Gastrocnemius medialis (tissue), 4 donors: ENCODE data around the gene TPO.

Experiments
- POLR2A ChIP-seq, 2 donors: fragments of 450-650 bp; IDR thresholded peaks; one replicate each; pipeline ENCODE4 v1.6.1; 2017; ENCODE audit warnings: antibody characterized with exemption in 2 of 2, mild to moderate bottlenecking in 2 of 2, moderate library complexity in 2 of 2
- TF ChIP-seq, protein P1 (sequence below), 5 experiments: fragments of 450-650 bp in 3 of 5; fragments of 200-600 bp in 2 of 5; sonication (generic) in 2 of 5; IDR thresholded peaks in 4 of 5; conservative IDR thresholded peaks in 1 of 5; 1 replicate in 4 of 5; 2 replicates in 1 of 5; pipeline ENCODE4 v1.5.1; 2016 to 2019; ENCODE audit warnings: antibody characterized with exemption in 5 of 5, mild to moderate bottlenecking in 3 of 5, moderate library complexity in 3 of 5

DNA sequence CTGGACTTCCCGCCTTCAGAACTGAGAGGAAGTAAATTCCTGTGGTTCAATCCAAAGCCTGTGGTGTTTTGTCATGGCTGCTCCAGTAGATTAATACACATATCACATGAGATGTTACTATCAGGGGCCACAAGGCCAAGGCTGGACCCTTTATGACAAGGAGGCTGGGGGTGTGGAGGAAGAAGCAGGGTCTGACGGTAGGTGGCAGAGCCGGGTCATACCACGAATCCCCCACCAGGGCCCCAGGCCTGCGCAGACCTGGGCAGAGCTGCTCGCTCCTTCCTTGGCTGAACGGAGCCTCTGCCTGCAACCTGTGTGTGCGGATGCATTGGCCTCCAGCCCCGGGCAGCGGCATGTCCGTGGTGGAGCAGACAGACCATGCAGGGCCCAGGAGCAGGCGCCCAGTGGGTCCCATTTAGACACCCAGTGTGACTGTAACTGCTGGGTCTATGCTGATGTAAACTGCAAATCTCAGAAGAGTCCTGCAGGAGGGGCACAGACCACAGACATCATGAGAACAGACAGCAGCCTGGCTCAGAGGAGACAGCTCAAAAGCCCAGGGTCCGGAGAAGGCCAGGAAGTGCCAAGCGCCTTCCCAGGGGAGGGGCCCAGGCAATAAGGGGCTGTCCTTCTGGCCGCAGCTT, 175.8 kb downstream of the TPO start:
- TF ChIP-seq POLR2A (IDR thresholded peaks at IDR 0.05), result no peak
- TF ChIP-seq, protein P1, sequence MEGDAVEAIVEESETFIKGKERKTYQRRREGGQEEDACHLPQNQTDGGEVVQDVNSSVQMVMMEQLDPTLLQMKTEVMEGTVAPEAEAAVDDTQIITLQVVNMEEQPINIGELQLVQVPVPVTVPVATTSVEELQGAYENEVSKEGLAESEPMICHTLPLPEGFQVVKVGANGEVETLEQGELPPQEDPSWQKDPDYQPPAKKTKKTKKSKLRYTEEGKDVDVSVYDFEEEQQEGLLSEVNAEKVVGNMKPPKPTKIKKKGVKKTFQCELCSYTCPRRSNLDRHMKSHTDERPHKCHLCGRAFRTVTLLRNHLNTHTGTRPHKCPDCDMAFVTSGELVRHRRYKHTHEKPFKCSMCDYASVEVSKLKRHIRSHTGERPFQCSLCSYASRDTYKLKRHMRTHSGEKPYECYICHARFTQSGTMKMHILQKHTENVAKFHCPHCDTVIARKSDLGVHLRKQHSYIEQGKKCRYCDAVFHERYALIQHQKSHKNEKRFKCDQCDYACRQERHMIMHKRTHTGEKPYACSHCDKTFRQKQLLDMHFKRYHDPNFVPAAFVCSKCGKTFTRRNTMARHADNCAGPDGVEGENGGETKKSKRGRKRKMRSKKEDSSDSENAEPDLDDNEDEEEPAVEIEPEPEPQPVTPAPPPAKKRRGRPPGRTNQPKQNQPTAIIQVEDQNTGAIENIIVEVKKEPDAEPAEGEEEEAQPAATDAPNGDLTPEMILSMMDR (IDR thresholded peaks at IDR 0.05 in 4 of 5, conservative IDR thresholded peaks at IDR 0.05 in 1 of 5), result no peak
